Duodenal mucosa (tissue), 2 donors: ENCODE results near the gene DPYSL5.

Experiments used
- H3K27ac ChIP-seq: one replicate; pipeline ENCODE4 v1.7.0; 2013; ENCODE audit warnings: low read depth, low read length
- H3K27me3 ChIP-seq, 2 donors: one replicate each; pipeline ENCODE4 v1.7.0; 2013; ENCODE audit warnings: low read length in 2 of 2, control low read depth in 1 of 2; ENCODE audit not compliant: insufficient read depth in 2 of 2, control insufficient read depth in 1 of 2
- H3K36me3 ChIP-seq, 2 donors: one replicate each; pipeline ENCODE4 v1.7.0; 2013; ENCODE audit warnings: low read length in 2 of 2, control low read depth in 1 of 2; ENCODE audit not compliant: insufficient read depth in 2 of 2, control insufficient read depth in 1 of 2
- H3K4me1 ChIP-seq, 2 donors: one replicate each; pipeline ENCODE4 v1.7.0; 2013; ENCODE audit warnings: low read length in 2 of 2, control low read depth in 1 of 2; ENCODE audit not compliant: insufficient read depth in 2 of 2, control insufficient read depth in 1 of 2
- H3K4me3 ChIP-seq, 2 donors: one replicate each; pipeline ENCODE4 v1.7.0; 2013; ENCODE audit warnings: low read length in 2 of 2, low read depth in 1 of 2
- H3K9ac ChIP-seq, 2 donors: one replicate each; pipeline ENCODE4 v1.7.0; 2013; ENCODE audit warnings: low read length in 2 of 2, low read depth in 1 of 2
- H3K9me3 ChIP-seq, 2 donors: one replicate each; pipeline ENCODE4 v1.7.0; 2013; ENCODE audit warnings: low read length in 2 of 2, control low read depth in 1 of 2; ENCODE audit not compliant: control insufficient read depth in 1 of 2

Gene DPYSL5

DNA sequence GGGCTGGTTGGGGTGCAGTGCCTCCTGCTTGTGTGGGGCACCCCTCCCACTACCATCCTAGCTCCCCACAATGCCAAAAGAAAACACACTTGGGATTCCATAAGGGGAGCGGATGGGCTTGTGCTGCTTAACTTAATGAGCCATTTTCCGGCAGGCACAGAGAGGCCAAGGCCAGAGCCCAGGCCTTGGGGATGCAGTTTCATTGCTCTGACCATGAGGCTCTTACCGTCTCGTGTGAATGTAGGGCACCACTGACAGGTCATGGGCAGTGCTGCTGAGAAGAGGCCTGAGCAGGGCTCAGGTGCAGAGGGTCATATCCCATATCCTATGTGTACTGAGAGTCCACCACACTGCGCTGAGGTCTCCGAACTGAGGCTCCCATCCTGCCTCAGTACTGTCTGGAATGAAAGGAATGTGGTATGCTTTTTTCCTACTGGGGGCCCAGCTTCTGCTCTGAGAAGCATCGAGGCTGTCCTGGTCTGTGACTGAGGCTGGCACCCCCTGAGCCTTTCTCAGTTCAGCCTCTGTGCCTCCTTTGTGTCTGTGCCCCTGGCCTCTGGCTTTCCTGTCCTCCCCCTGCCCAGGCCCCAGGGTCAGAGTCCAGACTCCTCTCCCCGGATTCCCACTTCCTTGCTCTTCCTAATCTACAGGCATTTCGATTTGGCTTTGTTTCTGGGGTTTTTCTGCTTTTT is 77.3 kb downstream of the DPYSL5 start:
- Histone ChIP-seq H3K4me1 (no peaks in the 10 kb centered on the region), H3K36me3 (no peaks in the 10 kb centered on the region), H3K9ac (no peak overlapping the region), H3K27ac (no peak overlapping the region), H3K27me3 (peaks cover 0 to 14% of the 10 kb centered on the region in 2 donors), H3K9me3 (no peaks in the 10 kb centered on the region), H3K4me3 (no peak overlapping the region)

DNA sequence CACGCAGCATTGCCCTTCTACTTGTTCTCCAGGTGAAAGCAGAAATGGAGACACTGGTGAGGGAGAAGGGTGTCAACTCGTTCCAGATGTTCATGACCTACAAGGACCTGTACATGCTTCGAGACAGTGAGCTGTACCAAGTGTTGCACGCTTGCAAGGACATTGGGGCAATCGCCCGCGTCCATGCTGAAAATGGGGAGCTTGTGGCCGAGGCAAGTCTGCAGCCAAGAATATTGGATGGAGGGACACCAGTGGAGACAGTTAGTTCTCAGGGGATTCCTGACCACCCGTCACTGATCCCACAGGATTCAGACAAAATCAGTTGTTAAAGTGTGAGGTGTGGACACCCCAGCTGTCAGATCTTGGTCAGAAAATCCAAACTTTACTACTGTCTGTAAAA is 79.3 kb downstream of the DPYSL5 start:
- H3K9me3 ChIP-seq, result no peaks in the 10 kb centered on the region
- peaks cover 0 to 13% of the 10 kb centered on the region in 2 donors for H3K27me3 ChIP-seq

DNA sequence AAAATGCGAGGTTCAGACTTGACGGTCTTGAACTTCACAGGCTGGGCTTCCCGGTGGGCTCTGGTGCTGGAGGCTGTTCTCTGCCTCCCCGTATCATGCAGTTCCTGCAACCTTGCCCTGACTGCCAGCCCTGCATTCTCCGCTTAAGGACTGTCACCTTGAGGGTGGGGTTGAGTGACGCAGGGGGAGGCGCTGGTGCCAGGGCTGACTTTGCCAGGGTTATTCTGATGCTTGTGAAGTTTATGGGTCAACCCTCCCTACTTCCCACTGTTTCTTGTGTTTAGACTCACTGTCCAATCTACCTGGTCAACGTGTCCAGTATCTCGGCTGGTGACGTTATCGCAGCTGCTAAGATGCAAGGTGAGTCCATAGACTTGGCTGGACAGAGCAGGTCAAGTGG is 85.0 kb downstream of the DPYSL5 start:
- Histone ChIP-seq H3K27ac (no peak overlapping the region), H3K4me3 (no peak overlapping the region), H3K36me3 (no peaks in the 10 kb centered on the region), H3K9me3 (no peaks in the 10 kb centered on the region), H3K27me3 (peaks cover 0 to 4% of the 10 kb centered on the region in 2 donors), H3K9ac (no peak overlapping the region), H3K4me1 (peaks cover 0 to 4% of the 10 kb centered on the region in 2 donors)

More for the DNA sequence above, 79.3 kb downstream of the DPYSL5 start:
- Histone ChIP-seq H3K4me1 (no peaks in the 10 kb centered on the region), H3K9ac (no peak overlapping the region), H3K4me3 (no peak overlapping the region), H3K36me3 (no peaks in the 10 kb centered on the region), H3K27ac (no peak overlapping the region)

DNA sequence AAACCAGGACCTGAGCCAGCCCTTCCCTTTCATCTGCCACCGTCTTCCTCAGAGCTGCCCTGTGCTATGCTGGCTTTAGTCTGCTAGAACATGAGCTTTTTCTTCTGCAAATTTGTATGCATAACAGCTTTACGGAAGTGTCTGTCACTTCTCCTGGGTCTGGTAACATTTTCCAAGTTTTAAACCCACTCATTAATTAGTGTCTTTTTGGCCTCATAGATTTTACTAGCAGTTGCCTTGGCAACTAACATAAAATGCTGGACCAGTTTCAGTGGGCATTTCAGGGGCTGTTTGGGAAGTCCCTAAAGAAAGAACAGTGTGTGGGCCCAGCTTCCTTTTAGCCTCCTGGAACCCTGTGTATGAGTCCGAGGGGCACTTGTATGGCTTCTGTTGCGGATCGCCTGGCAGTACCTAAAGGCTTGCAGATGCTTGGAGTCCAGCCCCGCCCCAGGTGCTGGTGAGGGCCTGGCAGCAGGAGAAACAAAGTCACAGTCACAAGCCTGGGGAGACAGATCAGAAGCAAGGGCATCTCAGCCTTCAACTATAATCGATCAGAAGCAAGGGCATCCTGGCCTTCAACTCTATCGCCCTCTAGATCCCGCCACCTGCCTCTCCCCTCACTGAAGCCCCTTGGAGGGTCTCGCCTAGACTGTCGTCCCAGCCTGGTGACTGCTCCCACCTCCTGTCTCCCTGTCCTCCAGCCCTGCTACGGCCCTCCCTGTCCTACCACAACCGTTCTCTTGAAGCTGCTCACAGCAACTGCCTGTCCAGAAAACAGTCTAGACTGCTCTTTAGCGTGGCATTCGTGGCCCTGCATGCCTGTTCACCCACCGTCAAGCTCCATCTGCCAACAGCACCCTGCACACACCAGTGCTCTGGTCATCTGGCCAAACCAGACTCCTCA is 85.8 kb downstream of the DPYSL5 start:
- no peak overlapping the region for H3K27ac ChIP-seq
- H3K27me3 ChIP-seq, result peaks cover 0 to 4% of the 10 kb centered on the region in 2 donors
- peaks cover 0 to 4% of the 10 kb centered on the region in 2 donors for H3K4me1 ChIP-seq
- no peaks in the 10 kb centered on the region for H3K9me3 ChIP-seq
- H3K9ac ChIP-seq, result no peak overlapping the region
- H3K4me3 ChIP-seq, result no peak overlapping the region
- H3K36me3 ChIP-seq, result no peaks in the 10 kb centered on the region

DNA sequence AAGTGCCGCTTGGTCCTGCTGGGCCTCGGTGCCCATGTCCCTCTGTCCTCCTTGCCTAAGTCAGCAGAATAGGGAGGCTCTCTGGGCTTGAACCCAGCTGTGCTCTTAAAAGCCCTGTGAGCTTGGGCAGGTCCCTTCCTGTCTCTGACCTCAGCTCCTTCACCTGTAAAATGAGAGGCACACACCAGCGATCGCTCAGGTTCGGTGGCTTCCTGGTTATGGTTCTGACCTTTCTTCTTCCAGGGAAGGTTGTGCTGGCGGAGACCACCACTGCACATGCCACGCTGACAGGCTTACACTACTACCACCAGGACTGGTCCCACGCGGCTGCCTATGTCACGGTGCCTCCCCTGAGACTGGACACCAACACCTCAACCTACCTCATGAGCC is 86.4 kb downstream of the DPYSL5 start:
- no peak overlapping the region for H3K4me3 ChIP-seq
- H3K27ac ChIP-seq, result no peak overlapping the region
- no peaks in the 10 kb centered on the region for H3K36me3 ChIP-seq
- no peaks in the 10 kb centered on the region for H3K9me3 ChIP-seq
- peaks cover 0 to 4% of the 10 kb centered on the region in 2 donors for H3K4me1 ChIP-seq
- no peak overlapping the region for H3K9ac ChIP-seq
- H3K27me3 ChIP-seq, result peaks cover 0 to 4% of the 10 kb centered on the region in 2 donors

DNA sequence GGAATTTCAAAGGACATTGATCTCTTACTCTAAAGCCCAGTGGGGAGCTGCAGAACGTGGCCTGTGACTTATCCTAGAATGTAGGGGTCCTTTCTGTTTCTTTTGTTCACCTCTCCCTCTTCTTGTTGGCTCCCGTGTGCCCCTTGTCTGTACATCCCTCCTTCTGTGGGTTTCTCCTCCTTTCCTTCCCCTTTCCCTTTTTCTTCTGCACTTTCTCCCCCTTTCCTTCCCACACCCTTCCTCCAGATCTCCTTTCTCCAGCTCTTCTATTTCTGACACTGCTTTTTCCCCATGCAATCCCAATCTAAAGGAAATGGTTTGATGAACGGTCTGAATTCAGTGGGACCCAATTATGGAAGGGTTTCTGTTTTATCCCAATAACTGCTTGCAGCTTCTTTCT is 87.1 kb downstream of the DPYSL5 start:
- Histone ChIP-seq H3K4me1 (peaks cover 0 to 4% of the 10 kb centered on the region in 2 donors), H3K27me3 (peaks cover 0 to 4% of the 10 kb centered on the region in 2 donors), H3K36me3 (no peaks in the 10 kb centered on the region), H3K9ac (no peak overlapping the region), H3K27ac (no peak overlapping the region), H3K4me3 (no peak overlapping the region), H3K9me3 (no peaks in the 10 kb centered on the region)

DNA sequence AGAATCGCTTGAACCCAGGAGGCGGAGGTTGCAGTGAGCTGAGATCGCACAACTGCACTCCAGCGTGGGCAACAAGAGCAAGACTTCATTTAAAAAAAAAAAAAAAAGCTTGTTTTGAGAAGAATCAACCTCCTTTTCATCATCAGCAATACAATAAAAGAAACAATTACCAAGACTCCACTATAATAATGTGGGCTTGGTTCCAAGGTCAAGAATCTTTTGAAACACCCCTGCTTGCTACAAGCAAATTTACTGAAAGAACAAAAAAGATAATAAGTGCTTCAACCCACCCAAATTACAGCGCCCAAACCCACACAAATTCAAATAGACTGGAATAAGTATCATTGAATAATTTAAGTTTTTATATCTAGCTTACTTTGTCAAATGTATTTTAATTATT is 88.9 kb downstream of the DPYSL5 start:
- H3K9ac ChIP-seq, result no peak overlapping the region
- H3K36me3 ChIP-seq, result no peaks in the 10 kb centered on the region
- H3K4me1 ChIP-seq, result peaks cover 0 to 4% of the 10 kb centered on the region in 2 donors
- no peaks in the 10 kb centered on the region for H3K9me3 ChIP-seq
- H3K27me3 ChIP-seq, result peaks cover 0 to 4% of the 10 kb centered on the region in 2 donors
- H3K27ac ChIP-seq, result no peak overlapping the region
- H3K4me3 ChIP-seq, result no peak overlapping the region

DNA sequence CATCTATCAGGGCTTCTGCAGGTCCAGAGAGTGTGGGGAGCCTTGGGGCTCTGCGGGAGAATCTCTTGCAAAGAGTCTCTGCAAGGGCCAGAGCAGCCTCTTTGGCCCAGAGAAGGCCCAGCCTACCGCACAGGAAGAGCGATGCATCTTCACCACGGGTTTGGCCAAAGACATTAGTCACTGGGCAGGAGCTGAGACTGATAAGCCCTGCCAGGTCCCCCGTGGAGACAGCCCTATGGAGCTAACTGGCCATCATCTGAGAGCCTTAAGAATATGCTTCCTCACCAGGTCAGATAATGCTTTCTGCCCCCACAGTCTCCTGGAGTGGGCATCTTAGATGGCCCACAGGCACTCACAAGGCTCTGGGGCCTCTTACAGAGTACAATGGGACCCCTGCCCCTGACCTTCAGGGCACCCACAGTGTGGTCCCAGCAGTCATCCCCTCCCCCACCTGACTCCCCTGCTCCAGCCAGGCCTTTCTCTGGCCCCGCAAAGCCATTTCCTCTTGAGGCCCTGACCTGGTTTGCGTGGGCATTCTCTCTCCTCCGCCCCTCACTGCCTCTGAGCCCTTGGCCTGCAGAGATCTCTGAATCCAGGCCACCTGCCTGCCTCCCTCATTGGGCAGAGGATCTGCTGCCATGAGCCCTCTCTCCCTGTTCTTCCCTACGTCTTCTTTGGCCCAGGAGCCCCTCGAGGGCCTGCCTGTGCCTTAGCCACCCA is 90.6 kb downstream of the DPYSL5 start:
- Histone ChIP-seq H3K9me3 (no peaks in the 10 kb centered on the region), H3K27ac (no peak overlapping the region), H3K4me1 (no peaks in the 10 kb centered on the region), H3K4me3 (no peak overlapping the region), H3K27me3 (peaks cover 5 to 8% of the 10 kb centered on the region in 2 donors), H3K36me3 (no peaks in the 10 kb centered on the region), H3K9ac (no peak overlapping the region)

DNA sequence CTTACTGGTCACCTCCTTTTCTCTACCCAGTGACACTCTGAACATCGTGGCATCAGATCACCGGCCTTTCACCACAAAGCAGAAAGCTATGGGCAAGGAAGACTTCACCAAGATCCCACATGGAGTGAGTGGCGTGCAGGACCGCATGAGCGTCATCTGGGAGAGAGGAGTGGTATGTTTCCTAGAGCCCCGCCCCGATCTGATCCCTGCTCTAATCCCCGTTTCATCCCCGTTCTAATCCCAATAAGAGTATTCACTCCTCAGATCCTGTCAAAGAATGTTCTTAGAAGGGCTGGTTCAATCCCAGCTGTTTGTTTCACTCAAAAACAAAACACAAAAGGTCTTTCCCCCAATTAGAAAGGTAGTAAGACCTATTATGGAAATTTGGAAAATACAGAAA is 92.1 kb downstream of the DPYSL5 start:
- H3K27ac ChIP-seq, result no peak overlapping the region
- no peaks in the 10 kb centered on the region for H3K4me1 ChIP-seq
- H3K4me3 ChIP-seq, result no peak overlapping the region
- H3K36me3 ChIP-seq, result no peaks in the 10 kb centered on the region
- peaks cover 5 to 8% of the 10 kb centered on the region in 2 donors for H3K27me3 ChIP-seq
- no peak overlapping the region for H3K9ac ChIP-seq
- no peaks in the 10 kb centered on the region for H3K9me3 ChIP-seq

DNA sequence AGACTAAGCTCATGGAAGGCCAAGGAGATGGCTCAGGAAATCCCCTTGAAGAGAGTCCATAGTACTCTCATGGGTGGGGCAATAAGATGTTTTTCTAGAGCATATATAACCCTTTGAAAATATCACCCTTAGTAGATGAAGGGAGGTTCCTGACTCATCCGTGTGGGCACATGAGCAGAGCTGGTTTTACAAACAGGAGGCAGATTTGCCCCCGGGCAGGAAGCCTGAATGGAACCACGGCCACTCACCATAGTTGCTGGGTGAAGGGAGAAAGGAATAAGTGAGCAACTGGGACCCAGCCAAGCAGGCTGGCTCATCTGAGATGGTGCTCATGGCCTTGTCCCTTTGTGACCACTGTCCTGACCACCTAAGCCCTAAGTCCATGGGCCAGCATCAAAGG is 93.6 kb downstream of the DPYSL5 start:
- Histone ChIP-seq H3K27ac (no peak overlapping the region), H3K36me3 (no peaks in the 10 kb centered on the region), H3K4me3 (no peak overlapping the region), H3K9ac (no peak overlapping the region), H3K4me1 (no peaks in the 10 kb centered on the region), H3K9me3 (no peaks in the 10 kb centered on the region), H3K27me3 (peaks cover 4 to 11% of the 10 kb centered on the region in 2 donors)
